Measurements from ENCODE around the gene SYTL3. TPM values are rescaled to one million over a fixed set of nuclear protein-coding genes. Genes with fewer than 3 reads are reported as not detected.

The SYTL3 gene
- total RNA-seq, 6 experiments from 2014 or later, result 3.1 to 5.7 (median 3.9) TPM

DNA sequence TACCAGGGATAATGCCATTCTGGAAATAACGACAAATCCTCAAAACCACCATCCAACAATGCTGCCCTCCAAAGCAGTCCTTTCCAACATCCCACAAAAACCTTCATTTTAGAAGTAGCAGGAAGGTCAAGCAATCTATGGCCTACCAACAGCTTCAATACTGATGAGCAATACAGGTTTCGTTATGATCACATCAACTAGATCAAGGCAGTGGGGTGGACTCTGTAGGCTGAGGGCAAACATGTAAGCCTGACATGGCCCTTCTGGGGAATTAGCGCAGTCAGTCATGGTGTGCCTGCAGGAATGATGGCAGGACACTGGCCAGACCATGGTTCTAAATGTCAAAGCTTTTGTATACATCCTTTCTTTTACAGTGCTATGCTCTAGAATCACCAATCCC lies 127.7 kb downstream of the SYTL3 start:
- Mint-ChIP-seq H3K4me1 (ENCODE audit: low read depth) (peaks cover 8% of the 10 kb centered on the region; the same call in 1 of the 2 replicates), H3K4me3 (no peak overlapping the region)

DNA sequence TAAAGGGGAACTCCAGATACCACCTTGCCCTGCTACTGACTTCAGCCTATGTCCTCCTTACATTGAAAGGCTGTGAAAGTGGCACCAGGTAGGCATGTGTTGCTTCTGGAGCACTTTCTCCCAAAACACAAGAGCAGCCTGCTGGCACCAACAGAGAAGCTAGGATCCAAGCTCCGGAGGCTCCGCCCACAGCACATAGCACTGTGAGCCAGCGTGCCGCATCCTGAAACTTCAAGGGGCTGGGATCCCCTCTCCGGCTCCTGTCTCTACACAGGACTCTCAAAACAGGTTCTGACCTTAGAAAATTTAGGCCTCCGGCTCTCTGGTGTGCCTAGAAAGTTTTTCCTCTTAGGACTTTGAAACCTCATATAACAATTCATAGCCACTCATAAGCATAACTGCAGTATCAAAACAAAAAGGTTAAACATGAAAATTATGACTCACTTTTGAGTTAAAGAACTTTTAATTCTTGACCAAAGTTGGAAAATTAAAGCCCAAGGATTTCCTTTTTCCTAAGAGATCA lies 128.2 kb downstream of the SYTL3 start:
- H3K36me3 Mint-ChIP-seq (ENCODE audit: low read depth), result peaks cover 48% of the 10 kb centered on the region; the same call in 1 of the 2 replicates
- no peak overlapping the region for H3K27ac Mint-ChIP-seq
- TF ChIP-seq, protein P1, sequence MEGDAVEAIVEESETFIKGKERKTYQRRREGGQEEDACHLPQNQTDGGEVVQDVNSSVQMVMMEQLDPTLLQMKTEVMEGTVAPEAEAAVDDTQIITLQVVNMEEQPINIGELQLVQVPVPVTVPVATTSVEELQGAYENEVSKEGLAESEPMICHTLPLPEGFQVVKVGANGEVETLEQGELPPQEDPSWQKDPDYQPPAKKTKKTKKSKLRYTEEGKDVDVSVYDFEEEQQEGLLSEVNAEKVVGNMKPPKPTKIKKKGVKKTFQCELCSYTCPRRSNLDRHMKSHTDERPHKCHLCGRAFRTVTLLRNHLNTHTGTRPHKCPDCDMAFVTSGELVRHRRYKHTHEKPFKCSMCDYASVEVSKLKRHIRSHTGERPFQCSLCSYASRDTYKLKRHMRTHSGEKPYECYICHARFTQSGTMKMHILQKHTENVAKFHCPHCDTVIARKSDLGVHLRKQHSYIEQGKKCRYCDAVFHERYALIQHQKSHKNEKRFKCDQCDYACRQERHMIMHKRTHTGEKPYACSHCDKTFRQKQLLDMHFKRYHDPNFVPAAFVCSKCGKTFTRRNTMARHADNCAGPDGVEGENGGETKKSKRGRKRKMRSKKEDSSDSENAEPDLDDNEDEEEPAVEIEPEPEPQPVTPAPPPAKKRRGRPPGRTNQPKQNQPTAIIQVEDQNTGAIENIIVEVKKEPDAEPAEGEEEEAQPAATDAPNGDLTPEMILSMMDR (IDR thresholded peaks at IDR 0.05), result no peak
- no peak overlapping the region for H3K4me3 Mint-ChIP-seq
- DNase-seq, result no peak
- H3K27me3 Mint-ChIP-seq (ENCODE audit: insufficient read depth), result no peaks in the 10 kb centered on the region
- H3K4me1 Mint-ChIP-seq (ENCODE audit: low read depth), result peaks cover 4% of the 10 kb centered on the region; the same call in 1 of the 2 replicates
- no peaks in the 10 kb centered on the region for H3K9me3 Mint-ChIP-seq

More for the DNA sequence above, 127.7 kb downstream of the SYTL3 start:
- TF ChIP-seq, protein P1 (IDR thresholded peaks at IDR 0.05), result no peak
- H3K9me3 Mint-ChIP-seq, result no peaks in the 10 kb centered on the region
- DNase-seq, result no peak
- no peaks in the 10 kb centered on the region for H3K27me3 Mint-ChIP-seq (ENCODE audit: insufficient read depth)
- H3K36me3 Mint-ChIP-seq (ENCODE audit: low read depth), result peaks cover 51% of the 10 kb centered on the region; the same call in 1 of the 2 replicates
- peak overlapping the region; percentile 8; the same call in 1 of the 2 replicates for H3K27ac Mint-ChIP-seq

DNA sequence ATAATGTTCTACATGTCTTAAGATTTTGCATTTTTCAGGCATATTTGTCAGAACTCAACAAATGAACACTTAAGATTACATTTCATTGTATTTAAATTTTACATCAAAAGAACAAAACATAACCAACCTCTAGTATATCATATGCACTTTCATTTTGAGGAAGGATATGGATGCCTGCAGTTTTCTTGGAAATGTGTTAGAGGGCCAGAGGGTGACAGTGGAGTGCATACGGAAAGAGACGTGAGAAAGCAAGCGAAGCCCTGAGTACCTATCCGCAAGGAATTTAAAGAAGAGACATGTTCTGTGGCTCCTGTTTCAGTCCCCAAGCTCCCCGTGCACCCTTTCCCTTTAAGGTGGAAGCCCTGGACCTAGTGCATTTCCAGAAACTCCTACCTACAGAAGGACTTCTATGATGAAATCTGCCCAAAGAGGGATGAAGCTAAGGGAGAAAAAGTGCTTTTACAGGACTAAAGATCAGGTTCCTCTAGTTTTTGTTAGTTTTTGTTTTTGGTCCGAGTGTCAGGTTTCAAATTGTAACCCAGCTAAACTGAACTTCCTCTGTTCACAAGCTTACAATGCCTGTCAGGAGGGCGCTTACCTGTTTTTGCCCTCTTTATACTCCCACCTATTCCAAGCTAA lies 130.5 kb downstream of the SYTL3 start:
- Mint-ChIP-seq H3K27ac (no peak overlapping the region), H3K27me3 (ENCODE audit: insufficient read depth) (no peaks in the 10 kb centered on the region), H3K36me3 (ENCODE audit: low read depth) (peaks cover 52% of the 10 kb centered on the region), H3K4me3 (no peak overlapping the region), H3K4me1 (ENCODE audit: low read depth) (peaks cover 13% of the 10 kb centered on the region), H3K9me3 (no peaks in the 10 kb centered on the region)
- TF ChIP-seq, protein P1 (IDR thresholded peaks at IDR 0.05), result no peak
- no peak for DNase-seq

DNA sequence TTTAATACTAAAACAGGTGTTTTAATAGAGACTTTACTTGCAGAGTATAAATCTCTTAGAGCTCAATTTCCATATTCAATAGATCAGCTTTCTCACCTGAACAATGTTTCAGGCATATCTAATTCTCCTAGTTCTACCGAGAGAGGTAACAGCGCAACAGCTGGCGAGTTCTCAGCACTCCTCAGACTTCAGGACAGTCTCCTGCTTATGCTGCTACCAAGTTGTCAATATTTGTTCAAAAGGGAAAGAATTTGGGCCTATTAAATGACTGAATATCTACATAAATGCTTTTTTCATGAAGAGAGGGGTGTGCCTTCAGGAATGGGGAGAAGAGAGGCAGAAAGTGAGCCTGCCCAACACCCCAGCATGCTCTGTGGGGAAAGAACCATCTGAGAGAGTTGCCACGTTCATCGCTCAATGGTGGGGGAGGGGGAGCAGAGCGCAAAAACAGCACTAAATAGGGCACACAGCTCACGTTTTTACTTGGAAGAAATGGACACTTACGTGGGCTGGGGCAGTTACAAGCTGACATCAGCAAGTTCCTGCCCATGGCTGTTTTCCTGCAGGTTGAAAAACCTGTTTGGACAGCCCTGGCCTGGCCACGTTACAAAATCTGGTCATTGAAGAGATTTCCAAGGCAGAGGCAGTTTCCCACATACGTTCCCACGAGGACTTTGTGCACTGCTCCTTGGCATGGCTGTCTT lies 131.3 kb downstream of the SYTL3 start:
- H3K9me3 Mint-ChIP-seq, result no peaks in the 10 kb centered on the region
- H3K4me3 Mint-ChIP-seq, result no peak overlapping the region
- DNase-seq, result no peak
- H3K27me3 Mint-ChIP-seq (ENCODE audit: insufficient read depth), result no peaks in the 10 kb centered on the region
- H3K4me1 Mint-ChIP-seq (ENCODE audit: low read depth), result peaks cover 16% of the 10 kb centered on the region
- no peak overlapping the region for H3K27ac Mint-ChIP-seq
- H3K36me3 Mint-ChIP-seq (ENCODE audit: low read depth), result peaks cover 49% of the 10 kb centered on the region
- TF ChIP-seq, protein P1 (IDR thresholded peaks at IDR 0.05), result no peak

DNA sequence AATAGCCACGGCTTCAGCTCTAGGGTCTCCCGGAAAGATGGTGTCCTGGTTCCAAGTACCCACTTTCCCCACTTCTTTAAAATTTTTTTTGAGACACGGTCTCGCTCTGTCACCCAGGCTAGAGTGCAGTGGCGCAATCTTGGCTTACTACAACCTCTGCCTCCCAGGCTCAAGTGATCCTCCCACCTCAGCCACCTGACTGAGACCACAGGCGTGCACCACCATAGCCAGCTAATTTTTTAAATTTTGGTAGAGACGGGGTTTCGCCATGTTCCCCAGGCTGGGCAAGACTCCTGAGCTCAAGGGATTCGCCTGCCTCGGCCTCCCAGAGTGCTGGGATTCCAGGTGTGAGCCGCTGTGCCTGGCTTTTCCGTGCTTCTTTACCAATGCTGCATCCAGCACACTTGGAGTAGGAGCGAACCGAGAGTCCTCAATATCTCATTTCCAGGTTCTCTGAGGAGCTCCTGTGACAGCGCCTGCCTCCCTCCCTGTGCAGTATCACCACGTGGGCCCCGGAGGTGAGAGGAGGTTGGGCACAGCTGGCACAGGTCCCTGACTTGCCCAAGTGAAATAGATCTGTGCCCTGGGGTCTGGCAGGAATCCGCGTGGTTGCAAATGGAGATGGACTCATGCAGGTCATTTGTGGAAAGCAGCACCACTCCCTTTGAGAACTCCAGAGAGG lies 132.0 kb downstream of the SYTL3 start:
- Mint-ChIP-seq H3K27ac (peak overlapping the region; percentile 38; the same call in 1 of the 2 replicates), H3K4me1 (ENCODE audit: low read depth) (peaks cover 21% of the 10 kb centered on the region), H3K36me3 (ENCODE audit: low read depth) (peaks cover 52% of the 10 kb centered on the region), H3K4me3 (no peak overlapping the region), H3K27me3 (ENCODE audit: insufficient read depth) (no peaks in the 10 kb centered on the region), H3K9me3 (no peaks in the 10 kb centered on the region)
- DNase-seq, result no peak
- TF ChIP-seq, protein P1 (IDR thresholded peaks at IDR 0.05), result no peak

Data from HFFc6 (cell line).